GM19397 (cell line): ENCODE results near the gene PUS10.
"Not testable (repeated sequence)": the region's sequence is repeated elsewhere in the genome, so short reads cannot be mapped to it uniquely, and the experiment has no call there.

Source experiments
- ATAC-seq: cut with Tn5 transposase; IDR thresholded peaks from one replicate; pipeline ENCODE4 v1.9.1; 2021; ENCODE audit warnings: mild to moderate bottlenecking, moderate library complexity; ENCODE audit not compliant: unreplicated experiment

PUS10 gene, protein sequence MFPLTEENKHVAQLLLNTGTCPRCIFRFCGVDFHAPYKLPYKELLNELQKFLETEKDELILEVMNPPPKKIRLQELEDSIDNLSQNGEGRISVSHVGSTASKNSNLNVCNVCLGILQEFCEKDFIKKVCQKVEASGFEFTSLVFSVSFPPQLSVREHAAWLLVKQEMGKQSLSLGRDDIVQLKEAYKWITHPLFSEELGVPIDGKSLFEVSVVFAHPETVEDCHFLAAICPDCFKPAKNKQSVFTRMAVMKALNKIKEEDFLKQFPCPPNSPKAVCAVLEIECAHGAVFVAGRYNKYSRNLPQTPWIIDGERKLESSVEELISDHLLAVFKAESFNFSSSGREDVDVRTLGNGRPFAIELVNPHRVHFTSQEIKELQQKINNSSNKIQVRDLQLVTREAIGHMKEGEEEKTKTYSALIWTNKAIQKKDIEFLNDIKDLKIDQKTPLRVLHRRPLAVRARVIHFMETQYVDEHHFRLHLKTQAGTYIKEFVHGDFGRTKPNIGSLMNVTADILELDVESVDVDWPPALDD

DNA sequence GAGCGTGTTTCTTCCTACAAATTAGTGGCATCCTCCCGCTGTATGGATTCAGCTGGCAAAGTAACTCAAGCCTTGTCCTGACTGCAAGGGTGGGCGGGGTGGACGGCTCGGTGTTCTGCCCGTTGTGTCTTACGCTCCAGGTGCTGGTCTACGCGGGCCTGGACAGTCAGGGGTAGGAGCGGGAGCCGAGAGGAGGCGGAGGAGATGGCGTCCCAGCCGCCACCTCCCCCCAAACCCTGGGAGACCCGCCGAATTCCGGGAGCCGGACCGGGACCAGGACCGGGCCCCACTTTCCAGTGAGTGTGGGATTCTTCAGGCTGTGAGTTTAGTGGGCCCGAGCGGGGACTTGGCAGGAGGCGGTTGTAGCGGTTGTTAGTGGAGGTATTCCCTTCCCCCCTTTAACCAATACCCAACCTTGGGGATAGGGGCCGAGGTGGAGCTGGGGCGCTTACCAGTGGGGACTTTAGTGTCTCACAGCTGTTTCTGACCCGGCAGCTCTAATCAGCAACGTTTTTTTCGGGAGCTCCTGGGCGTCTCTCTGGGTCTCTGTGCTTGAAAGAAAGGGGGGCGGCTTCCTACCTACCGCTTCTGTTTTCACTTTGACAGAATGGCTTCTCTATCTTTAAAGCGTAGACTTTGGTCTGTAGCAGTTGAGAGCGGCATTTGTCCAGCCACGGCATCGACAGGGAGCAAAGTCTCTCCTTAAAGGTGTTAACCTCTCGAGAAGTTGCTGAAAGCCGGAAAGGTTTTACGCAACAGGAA lies at the start of gene PUS10, which contains the start of gene PEX13:
Gene PUS10 (minus strand): TSS at position 700 of the 762 bp plus-strand sequence. CDS start 6,365 bp downstream, outside the sequence.
Gene PEX13 (plus strand): TSS at position 165 of the 762 bp plus-strand sequence. CDS start 40 bp downstream, at position 205.
- peak; percentile 78 for ATAC-seq

DNA sequence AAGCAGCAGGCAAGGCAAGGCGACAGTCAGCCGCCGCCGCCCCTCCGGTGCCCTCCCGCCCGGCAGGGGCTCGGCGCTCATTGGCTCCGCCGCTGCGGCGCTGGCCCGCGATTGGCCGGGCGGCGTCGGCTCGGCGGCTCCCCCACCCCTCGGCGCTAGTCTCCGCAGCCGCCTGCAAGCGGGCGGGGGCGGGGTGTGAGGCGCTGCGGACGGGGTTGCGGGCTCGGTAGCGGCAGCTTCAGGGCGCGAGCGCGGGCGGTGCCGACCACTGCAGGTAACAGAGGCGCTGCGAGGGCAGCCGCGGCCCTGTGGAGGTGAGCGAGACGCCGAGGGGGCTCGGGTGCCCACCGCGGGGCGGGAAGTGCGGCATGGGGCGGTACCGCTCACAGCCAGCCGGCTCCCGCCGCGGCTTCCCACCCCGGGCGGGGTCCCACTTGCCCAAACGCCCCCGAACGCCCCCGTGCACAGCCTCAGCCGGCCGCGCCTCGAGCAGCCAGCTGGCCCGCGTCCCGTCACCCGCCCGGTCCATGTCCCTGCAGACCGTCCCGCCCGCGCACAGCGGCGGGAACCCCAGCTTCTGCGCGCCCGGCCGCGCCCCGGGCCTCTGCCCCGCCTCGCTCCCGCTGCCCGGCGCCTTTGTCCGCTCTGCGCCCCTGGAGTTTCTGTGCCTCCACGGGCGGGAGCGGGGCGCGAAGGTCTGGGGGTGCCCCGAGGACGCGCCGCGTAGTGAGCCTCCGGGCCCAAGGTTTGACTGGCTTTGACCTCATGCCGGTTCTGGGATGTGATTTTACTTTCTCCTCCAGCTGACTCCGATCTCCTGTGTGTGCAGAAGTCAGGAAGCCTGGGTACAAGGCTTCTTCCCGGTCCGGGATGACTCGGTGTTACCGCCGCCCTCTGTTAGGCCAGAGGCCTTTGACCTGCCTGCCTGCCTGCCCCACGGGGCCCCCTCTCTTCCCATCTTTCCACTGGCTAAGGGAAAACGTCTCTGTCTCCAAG lies 48.0 kb upstream of the PUS10 start, which contains the start of gene SANBR:
Gene SANBR (plus strand): TSS at position 158 of the 996 bp plus-strand sequence. CDS start 4,480 bp downstream, outside the sequence.
- ATAC-seq = peak; percentile 98

DNA sequence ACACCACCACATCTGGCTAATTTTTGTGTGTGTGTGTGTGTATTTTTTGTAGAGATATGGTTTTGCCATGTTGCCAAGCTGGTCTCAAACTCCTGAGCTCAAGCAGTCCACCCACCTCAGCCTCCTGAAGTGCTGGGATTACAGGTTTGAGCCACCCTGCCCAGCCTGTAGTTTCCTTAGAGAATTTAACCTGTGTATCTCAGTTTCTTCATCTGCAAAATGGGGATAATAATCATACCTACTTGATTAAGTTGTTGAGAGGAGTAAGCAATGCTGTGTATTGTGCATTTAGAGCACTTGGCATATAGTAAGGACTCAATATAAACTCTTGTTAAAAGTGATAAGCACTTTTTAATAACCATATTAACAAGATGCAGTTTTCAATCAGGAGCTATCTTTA lies 41.3 kb upstream of the PUS10 start:
- ATAC-seq = no peak

DNA sequence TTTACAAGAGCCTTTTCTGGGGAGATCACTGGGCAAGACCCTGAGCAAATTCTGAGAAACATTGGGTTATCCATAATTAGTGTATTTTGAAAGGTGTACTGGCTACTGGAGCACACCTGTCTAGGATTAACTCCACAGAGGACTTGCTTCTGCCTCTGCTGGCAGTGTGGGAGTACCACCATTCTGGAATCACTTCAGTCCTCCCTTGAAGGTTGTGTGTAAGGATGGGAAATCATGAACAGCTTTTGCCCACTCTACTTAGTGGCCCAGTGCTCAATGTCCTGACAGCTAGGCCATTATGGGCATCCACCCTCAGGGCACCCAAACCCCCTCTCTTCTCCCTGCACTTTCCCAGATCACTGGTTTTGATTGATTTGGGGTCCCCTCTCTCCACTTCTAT lies 39.5 kb upstream of the PUS10 start:
- ATAC-seq = no peak

DNA sequence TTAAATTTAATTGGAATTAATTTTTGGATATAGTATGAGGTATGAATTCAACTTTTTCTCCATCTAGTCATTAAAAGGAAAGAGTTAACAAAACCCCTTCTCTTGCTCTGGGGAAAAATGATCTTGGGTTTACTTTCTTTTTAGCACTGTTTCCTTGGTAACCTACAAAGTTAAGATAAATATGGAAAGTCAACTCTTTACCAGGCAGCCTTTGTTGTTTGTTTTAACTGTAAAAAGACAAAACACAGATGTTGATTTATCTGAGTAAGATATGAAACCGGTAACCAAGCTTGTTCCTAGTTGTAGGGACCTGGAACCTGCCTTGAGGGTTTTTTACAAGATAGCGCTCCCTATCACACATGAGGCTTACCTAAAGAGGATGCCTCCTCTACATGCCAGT lies 37.5 kb upstream of the PUS10 start:
- ATAC-seq = no peak

DNA sequence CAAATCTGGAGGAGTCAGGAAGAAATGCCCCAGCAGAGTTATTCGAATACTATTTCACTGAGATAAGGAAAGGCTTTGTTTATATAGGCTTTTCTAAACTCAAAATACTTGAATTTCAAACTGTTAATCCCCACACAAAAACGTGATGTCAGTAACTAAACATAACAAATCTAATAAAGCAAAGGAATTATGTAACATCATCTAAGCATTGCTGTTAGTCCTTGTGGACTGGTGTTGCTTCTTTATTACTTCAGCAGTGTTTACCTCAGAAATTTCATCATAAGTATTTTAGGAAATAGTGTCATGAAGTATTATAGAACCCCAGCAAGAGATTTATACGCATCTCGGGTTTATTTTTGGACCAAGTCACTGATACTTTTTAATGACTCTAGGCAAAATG lies 27.9 kb upstream of the PUS10 start:
- no peak for ATAC-seq

DNA sequence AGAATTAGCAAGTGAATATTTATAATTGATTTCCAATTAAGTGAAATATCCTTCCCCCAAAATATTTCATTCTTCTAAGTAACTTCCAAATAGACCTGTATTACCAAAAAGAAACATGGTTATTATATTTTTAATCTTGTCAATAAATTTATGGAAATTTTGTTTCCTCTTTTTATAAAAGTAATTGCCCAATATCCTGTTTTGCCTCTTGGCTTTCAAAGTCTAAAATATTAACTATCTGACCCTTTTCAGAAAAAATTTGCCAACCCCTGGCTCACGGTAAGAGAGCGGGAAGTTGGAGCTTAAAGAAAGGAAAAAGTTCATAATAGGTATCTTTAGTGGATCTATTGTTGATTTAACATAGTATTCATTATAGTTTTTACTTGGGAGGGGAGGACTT lies 27.2 kb upstream of the PUS10 start:
- no peak for ATAC-seq

DNA sequence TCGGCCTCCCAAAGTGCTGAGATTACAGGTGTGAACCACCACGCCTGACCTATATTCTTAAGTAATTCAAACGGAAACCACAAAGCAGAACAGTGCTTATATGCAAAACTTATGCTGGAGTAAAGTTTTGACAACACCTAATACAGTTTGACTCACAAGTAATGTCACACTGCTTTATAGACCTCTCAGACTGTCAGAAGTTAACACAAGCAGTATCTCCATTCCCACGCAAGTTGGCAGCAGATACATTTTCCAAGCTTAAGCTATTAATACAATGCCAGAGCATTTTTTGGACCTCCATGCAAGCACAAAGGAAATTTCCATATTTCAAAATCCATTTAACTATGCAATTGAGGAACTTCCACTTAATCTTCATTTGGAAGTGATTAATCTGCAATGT lies 26.6 kb upstream of the PUS10 start:
- ATAC-seq = no peak

DNA sequence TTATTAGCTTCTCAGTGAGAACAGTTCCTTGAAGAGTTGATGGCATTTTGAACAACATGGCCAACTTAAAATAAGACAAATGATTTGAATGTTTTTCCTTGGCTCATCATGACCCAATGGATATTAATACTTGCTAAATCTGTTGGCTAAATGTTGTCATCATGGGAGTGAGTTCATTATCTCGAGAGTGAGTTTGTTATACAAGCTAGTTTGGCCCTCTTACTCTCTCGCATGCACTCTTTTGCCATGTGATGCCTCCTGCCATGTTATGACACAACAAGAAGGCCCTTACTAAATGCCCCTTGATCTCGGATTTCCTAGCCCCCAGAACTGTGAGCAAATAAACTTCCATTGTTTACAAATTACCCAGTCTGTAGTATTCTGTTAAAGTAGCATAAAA lies 24.8 kb upstream of the PUS10 start:
- no peak for ATAC-seq

DNA sequence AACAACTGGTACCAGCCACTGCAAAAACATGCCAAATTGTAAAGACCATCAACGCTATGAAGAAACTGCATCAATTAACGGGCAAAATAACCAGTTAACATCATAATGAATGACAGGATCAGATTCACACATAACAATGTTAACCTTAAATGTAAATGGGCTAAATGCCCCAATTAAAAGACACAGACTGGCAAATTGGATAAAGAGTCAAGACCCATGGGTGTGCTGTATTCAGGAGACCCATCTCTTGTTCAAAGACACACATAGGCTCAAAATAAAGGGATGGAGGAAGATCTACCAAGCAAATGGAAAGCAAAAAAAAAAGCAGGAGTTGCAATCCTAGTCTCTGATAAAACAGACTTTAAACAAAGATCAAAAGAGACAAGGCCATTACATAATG lies 18.6 kb upstream of the PUS10 start:
- ATAC-seq = not testable (repeated sequence)

DNA sequence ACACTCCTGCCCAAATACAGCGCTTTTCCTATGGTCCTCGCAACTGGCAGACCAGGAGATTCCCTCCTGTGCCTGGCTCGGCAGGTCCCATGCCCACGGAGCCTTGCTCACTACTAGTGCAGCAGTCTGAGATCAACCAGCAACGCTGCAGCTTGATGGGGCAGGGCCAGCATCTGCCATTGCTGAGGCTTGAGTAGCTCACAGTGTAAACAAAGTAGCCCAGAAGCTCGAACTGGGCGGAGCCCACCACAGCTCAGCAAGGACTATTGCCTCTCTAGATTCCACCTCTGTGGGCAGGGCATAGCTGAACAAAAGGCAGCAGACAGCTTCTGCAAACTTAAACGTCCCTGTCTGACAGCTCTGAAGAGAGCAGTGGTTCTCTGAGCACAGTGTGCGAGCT lies 16.5 kb upstream of the PUS10 start:
- not testable (repeated sequence) for ATAC-seq

DNA sequence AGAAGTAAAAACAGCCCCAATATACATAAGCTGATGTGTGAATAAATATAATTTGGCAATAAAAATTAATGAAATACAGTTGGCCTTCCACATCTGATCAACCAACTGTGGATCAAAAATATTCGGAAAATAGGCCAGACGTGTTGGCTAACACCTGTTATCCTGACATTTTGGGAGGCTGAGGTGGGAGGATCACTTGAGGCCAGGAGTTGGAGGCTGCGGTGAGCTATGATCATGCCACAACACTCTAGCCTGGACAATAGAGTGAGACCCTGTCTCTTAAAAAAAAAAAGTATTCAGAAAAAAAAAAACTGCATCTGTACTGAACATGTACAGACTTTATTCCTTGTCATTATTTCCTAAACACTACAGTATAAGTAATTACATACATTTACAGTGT lies 11.5 kb upstream of the PUS10 start:
- ATAC-seq = no peak

DNA sequence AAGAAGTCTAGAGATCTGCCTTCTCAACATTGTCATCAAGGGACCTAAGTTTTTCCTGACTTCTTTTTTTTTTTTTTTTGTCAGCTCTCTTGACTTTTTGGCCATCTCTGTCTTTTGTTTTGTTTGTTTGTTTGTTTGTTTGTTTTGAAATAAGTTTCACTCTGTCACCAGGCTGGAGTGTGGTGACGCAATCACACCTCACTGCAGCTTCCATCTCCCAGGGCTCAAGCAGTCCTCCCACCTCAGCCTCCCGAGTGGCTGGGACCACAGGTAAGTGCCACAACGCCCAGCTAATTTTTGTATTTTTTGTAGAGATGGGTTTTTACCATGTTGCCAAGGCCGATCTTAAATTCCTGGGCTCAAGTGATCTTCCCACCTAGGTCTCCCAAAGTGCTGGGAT lies 5.6 kb upstream of the PUS10 start:
- ATAC-seq = no peak

DNA sequence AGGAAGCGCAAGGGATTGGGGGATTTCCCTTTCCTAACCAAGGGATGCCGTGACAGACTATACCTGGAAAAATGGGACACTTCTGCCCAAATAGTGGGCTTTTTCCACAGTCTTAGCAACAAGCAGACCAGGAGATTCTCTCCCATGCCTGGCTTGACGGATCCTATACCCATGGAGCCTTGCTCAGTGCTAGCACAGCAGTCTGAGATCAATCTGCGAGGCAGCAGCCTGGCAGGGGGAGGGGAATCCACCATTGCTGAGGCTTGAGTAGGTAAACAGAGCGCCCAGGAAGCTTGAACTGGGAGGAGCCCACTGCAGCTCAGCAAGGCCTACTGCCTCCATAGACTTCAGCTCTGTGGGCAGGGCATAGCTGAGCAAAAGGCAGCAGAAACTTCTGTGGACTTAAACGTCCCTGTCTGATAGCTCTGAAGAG lies 3.2 kb upstream of the PUS10 start:
- ATAC-seq = no peak

DNA sequence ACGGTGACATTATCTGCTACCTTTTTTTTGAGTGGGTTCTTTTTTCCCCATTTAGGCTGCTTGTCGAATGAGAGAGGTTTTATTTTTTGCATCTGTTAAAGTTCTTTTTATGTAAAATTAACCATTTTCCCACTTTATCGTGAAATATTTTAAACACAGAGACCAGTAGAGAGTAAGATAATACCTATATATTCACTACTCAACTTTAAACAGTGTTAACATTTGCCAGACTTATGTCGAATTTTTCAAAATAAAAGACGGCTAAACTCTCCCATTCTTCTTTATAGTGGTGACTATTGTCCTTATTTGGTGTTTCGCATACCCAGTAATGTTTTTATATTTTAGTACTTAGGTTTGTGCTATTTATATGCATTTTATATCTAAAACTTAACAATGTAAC lies 743 bp upstream of the PUS10 start:
- no peak for ATAC-seq

DNA sequence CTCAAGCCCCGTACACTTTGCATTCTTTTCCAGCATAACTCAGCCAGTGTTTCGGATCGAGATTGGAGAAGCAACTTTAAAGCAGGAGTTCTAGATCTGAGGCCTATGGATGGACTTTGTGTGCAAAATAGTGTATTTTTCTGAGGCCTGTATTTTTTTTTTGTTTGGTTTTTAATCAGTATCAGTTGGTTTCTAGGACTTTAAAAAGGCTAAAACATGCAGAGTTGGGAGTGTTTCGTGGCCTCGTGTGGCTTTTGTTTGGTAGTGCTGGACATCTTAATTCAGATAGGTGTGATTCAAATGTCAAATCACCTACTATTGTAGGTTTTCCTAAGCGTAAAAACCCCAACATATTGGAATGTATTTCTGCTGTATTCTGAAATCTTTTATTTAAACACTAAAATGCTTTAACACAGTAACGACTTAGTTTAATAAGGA lies 282 bp upstream of the PUS10 start:
- ATAC-seq = peak; percentile 2

DNA sequence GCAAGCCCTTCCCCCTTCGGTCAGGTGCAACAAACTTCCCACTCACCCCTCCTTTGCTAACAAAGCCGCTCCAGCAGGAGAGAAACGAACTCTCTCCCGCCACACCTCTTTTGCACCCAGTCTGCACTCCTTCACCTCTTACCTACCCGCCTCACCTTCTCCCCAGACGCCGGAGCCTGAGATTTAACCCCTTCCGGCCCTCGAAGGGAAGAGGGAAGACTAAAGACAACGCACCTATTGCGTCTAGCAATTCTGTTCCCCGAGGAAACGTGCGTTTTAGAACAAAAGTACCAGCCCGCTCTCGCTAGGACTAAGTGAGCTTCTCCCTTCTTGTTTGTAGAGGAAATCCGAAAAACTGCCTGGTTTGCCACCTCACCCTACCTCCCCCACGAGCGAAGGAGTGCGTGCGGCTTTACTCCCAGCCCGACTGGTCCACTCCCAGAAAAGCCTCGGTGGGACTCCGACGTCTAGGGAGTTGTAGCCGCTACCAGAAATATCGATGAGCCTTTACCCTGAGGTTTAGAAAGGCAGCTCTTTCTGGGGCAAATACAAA lies 976 bp downstream of the PUS10 start:
- peak; percentile 64 for ATAC-seq

DNA sequence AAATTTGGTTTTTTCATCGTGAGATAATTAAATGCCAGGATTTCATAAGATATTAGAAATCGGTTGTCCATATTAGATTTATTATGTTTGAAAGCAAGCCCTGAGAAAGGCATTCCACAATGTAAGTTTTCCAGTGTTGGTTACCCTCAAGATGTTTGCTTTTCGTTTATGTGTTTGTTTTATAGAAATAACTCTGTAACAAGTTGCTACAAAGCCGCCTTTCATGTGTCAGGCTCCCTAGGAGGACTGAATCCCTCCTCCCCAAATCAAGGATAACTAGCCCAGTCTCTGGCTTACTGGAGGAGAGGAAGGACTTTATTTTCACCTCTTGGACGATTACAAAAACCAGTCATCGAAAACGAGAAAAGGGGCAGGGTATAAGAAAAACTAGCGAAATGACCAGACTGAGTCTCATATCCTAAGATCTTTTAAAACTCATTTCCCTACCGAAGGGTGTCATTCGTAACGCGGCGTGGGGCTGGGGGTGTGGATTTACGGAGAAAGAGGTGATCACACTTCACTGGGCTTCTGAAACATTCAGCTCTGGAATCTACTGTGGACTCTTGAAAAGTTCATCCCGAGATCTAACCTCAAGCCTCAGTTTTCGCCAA lies 1.6 kb downstream of the PUS10 start:
- peak; percentile 2 for ATAC-seq

DNA sequence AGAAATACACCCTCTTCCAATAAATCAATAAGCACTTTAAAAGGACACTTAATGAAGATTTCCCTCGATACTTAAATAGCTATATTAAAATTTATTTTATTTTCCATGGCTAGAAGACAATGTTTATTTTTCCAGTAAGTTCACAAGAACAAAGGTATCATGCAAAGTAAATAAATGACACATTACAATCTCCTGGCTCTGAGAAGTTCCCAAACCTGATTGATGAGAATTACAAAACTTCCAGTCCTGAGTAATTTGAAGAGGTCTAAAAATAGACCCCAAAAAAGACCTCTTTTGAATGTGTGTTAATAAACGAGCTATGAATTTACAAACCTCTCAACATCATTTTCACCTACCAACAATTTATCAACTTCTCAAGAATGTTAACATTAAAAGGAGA lies 2.1 kb downstream of the PUS10 start:
- no peak for ATAC-seq

DNA sequence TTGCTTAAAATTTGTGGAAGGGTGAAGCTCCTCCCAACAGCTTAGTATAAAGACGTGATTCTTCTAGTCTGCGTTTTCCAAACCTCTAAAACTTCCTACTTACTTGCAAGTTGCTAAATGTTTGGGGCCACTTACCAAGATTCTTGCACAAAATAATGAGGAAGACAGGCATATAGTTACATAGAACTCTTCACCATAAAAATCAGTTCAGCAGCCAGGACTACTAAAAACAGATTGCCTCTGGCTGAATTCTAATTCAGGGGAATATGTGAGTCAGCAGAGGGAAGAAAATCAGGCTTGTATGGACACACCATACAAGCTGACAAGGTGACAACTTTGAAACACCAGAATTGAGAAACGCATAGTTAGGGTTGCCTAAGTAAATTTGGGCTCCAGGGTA lies 3.3 kb downstream of the PUS10 start:
- no peak for ATAC-seq
